SK-N-SH (cell line): ENCODE measurements around the gene KRT71. TPM values are rescaled to one million over a fixed set of nuclear protein-coding genes. Genes with fewer than 3 reads are reported as not detected.

Experiments used
- CTCF ChIA-PET: fragments of 300-600, 350-600 bp; formaldehyde crosslinking; extraction: SDS; loops from one replicate; lab custom pipeline; 2021; lab: Yijun Ruan, JAX
- POLR2A ChIA-PET: fragments of 350-600 bp; sonication (Branson Sonifier 250); formaldehyde crosslinking; extraction: SDS; loops from one replicate; lab custom pipeline; 2020; ENCODE audit warnings: antibody characterized with exemption, inconsistent platforms; lab: Yijun Ruan, JAX
- DNase-seq: peaks from one replicate; pipeline ENCODE4 v3.0.0; 2012
- H2AFZ ChIP-seq: fragments of 200-600 bp; sonication (generic); 2 replicates; pipeline ENCODE4 v1.8.1; 2016; ENCODE audit warnings: antibody characterized with exemption, mild to moderate bottlenecking, low read depth
- H3F3A ChIP-seq: fragments of 200-600 bp; sonication (generic); replicated peaks from 2 replicates; pipeline ENCODE3; 2016; ENCODE audit warnings: antibody characterized with exemption, mild to moderate bottlenecking; ENCODE audit not compliant: insufficient read depth
- H3K27ac ChIP-seq, 2 experiments: fragments of 200-500 bp in 1 of 2; fragments of 200-600 bp in 1 of 2; sonication (Bioruptor generic) in 1 of 2; sonication (generic), shearing (Covaris generic) in 1 of 2; 2 replicates each; pipeline versions ENCODE4 v1.5.1 to v1.6.1; 2014 to 2016; ENCODE audit warnings: low read depth in 2 of 2, inconsistent platforms in 1 of 2, low read length in 1 of 2, mild to moderate bottlenecking in 1 of 2, mixed read lengths in 1 of 2
- H3K27me3 ChIP-seq: fragments of 200-600 bp; sonication (generic), shearing (Covaris generic); 2 replicates; pipeline ENCODE4 v1.6.1; 2016; ENCODE audit warnings: mixed run types; ENCODE audit not compliant: insufficient read depth
- H3K36me3 ChIP-seq, 2 experiments: fragments of 200-500 bp in 1 of 2; fragments of 200-600 bp in 1 of 2; sonication (Bioruptor generic) in 1 of 2; sonication (generic) in 1 of 2; replicated peaks in 1 of 2; 2 replicates each; pipeline versions ENCODE3 to v1.5.1; 2014 to 2016; ENCODE audit warnings: low read length in 1 of 2, mild to moderate bottlenecking in 1 of 2; ENCODE audit not compliant: insufficient read depth in 2 of 2, control insufficient read depth in 1 of 2
- H3K4me1 ChIP-seq, 2 experiments: fragments of 200-500 bp in 1 of 2; fragments of 200-600 bp in 1 of 2; sonication (Bioruptor generic) in 1 of 2; sonication (generic), shearing (Covaris generic) in 1 of 2; 2 replicates each; pipeline versions ENCODE4 v1.5.1 to v1.6.1; 2014 to 2016; ENCODE audit warnings: low read depth in 1 of 2, low read length in 1 of 2, mixed run types in 1 of 2; ENCODE audit not compliant: insufficient read depth in 2 of 2, control insufficient read depth in 1 of 2
- H3K4me2 ChIP-seq: fragments of 200-600 bp; sonication (generic), shearing (Covaris generic); 2 replicates; pipeline ENCODE4 v1.6.1; 2017; ENCODE audit warnings: mixed run types
- H3K4me3 ChIP-seq, 2 experiments: fragments of 200-500 bp in 1 of 2; fragments of 200-600 bp in 1 of 2; sonication (Bioruptor generic) in 1 of 2; sonication (generic), shearing (Covaris generic) in 1 of 2; 2 replicates each; pipeline versions ENCODE4 v1.5.1 to v1.8.1; 2014 to 2016; ENCODE audit warnings: low read depth in 2 of 2, inconsistent platforms in 1 of 2, low read length in 1 of 2, mild to moderate bottlenecking in 1 of 2, mixed read lengths in 1 of 2, moderate library complexity in 1 of 2
- H3K79me2 ChIP-seq: fragments of 200-600 bp; sonication (generic); 2 replicates; pipeline ENCODE4 v1.8.1; 2017; ENCODE audit warnings: mild to moderate bottlenecking; ENCODE audit not compliant: insufficient read depth
- H3K9ac ChIP-seq: fragments of 200-600 bp; sonication (generic); 2 replicates; pipeline ENCODE4 v1.6.1; 2017; ENCODE audit warnings: mixed run types
- H3K9me2 ChIP-seq: fragments of 200-600 bp; sonication (generic); 2 replicates; pipeline ENCODE4 v1.6.1; 2017; ENCODE audit warnings: mixed run types
- H3K9me3 ChIP-seq: fragments of 200-600 bp; sonication (generic); 2 replicates; pipeline ENCODE4 v1.6.1; 2017; ENCODE audit warnings: mixed run types, mild to moderate bottlenecking, moderate library complexity
- H4K20me1 ChIP-seq: fragments of 200-600 bp; sonication (generic); 2 replicates; pipeline ENCODE4 v1.6.1; 2017; ENCODE audit warnings: mild to moderate bottlenecking, mixed run types; ENCODE audit not compliant: insufficient read depth
- CHD2 ChIP-seq: fragments of 150-350 bp; IDR thresholded peaks from 2 replicates; pipeline ENCODE4 v1.6.1; 2018; ENCODE audit warnings: low read length; ENCODE audit not compliant: partially characterized antibody
- EP300 ChIP-seq, 2 experiments: IDR thresholded peaks; 2 replicates each; pipeline versions ENCODE4 v1.4.0 to v1.6.1; 2012; ENCODE audit warnings: borderline replicate concordance in 1 of 2, low read depth in 1 of 2, low read length in 1 of 2
- FOXM1 ChIP-seq: IDR thresholded peaks from 2 replicates; pipeline ENCODE4 v1.4.0; 2012; ENCODE audit warnings: low read depth, mild to moderate bottlenecking
- GABPA ChIP-seq: IDR thresholded peaks from 2 replicates; pipeline ENCODE4 v1.4.0; 2012; ENCODE audit warnings: low read depth, mild to moderate bottlenecking
- JUND ChIP-seq: IDR thresholded peaks from 2 replicates; pipeline ENCODE4 v1.4.0; 2012
- MEF2A ChIP-seq: IDR thresholded peaks from 2 replicates; pipeline ENCODE4 v1.4.0; 2012; ENCODE audit warnings: low read depth, borderline replicate concordance
- MXI1 ChIP-seq: IDR thresholded peaks from 2 replicates; pipeline ENCODE4 v1.6.1; 2012; ENCODE audit warnings: mild to moderate bottlenecking, low read depth, low read length, improper control_type of control experiment
- NFIC ChIP-seq: IDR thresholded peaks from 2 replicates; pipeline ENCODE4 v1.4.0; 2012; ENCODE audit warnings: borderline replicate concordance
- RCOR1 ChIP-seq: fragments of 150-350 bp; IDR thresholded peaks from 2 replicates; pipeline ENCODE4 v1.6.1; 2017; ENCODE audit warnings: antibody characterized with exemption, low read length
- RFX5 ChIP-seq: IDR thresholded peaks from 2 replicates; pipeline ENCODE4 v1.6.1; 2012; ENCODE audit warnings: mild to moderate bottlenecking, improper control_type of control experiment, low read length
- RXRA ChIP-seq: IDR thresholded peaks from 2 replicates; pipeline ENCODE4 v1.4.0; 2012; ENCODE audit warnings: low read depth, mild to moderate bottlenecking, borderline replicate concordance
- SMC3 ChIP-seq: IDR thresholded peaks from 2 replicates; pipeline ENCODE4 v1.6.1; 2012; ENCODE audit warnings: low read depth, low read length, improper control_type of control experiment
- WGBS: methylation state at CpG from one replicate; pipeline ENCODE4 v1.1.6; 2017; ENCODE audit warnings: low lambda C conversion rate; 5-methylcytosine and 5-hydroxymethylcytosine counted together
- polyA plus RNA-seq, 3 experiments: library from polyadenylated mRNA; depleted of rRNA; stranded (reverse); fragments of >200 nt; gene quantifications; 2 replicates each; pipeline ENCODE4 v1.2.3, GENCODE V29; 2012
- TF ChIP-seq, protein P1 (sequence below): fragments of 200-600 bp; sonication (generic); IDR thresholded peaks from 2 replicates; pipeline ENCODE4 v1.6.1; 2017; ENCODE audit warnings: antibody characterized with exemption, mild to moderate bottlenecking, moderate library complexity
- TF ChIP-seq, protein P2 (sequence below): IDR thresholded peaks from 2 replicates; pipeline ENCODE4 v1.4.0; 2012; ENCODE audit warnings: low read depth, borderline replicate concordance
- TF ChIP-seq, protein P3 (sequence below): IDR thresholded peaks from 2 replicates; pipeline ENCODE4 v1.4.0; 2012; ENCODE audit warnings: low read depth, borderline replicate concordance

The KRT71 gene
- polyA plus RNA-seq, 1 of the 3 experiments (the other 2 are of a cell fraction), result not detected

DNA sequence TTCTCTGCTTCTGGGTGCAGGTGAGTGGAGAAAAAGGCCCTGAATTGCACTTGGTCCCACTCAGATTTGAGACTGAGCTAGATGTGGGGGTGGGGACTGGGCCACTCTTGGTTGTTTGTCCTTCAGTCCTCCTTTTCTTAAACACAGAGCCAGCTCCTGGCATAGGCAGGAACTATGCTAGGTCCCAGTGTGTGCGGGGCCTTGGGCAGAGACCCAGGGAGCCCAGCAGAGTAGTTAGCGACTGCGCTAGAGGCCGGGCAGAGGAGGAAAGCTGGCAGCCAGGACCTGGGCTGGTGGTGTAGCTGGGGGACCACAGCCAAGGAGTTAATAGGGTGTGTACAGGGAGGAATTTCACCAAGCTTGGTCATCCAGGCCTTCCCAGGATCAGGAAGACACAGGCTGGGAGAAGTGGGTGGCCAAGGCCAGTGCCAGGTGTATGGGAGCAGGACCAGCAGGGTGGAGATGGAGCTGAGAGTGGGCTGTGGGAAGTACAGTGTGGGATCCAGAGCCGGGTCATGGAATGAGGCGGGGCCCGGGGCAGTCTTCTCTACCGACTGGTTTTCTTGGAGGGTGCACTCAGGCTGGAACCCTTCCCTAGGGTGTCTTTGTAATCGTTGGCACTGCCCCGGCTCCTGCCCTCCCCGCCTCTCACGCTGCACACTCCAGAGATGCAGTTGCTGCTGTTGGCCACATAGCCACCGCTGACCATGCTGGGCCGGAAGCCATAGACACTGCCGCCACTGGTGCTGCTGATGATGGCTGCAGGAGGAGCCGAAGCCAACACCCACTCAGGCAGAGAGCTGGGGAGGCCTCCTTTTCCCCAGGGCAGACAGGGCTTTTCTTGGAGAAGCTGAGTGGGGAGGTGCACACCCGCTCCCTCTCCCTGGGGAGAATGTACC, 8.7 kb downstream of the KRT71 start:
- ChIA-PET POLR2A (no interaction called here), CTCF (interaction anchor here (1.0 to 1.1 kb wide), 3 partner anchors 321 to 336 kb away, joined by 3 read pairs; no protein-coding TSS in a partner anchor)
- no peak for TF ChIP-seq EP300 (IDR thresholded peaks at IDR 0.05; ENCODE audit: borderline replicate concordance in 1 of 2, low read depth in 1 of 2, low read length in 1 of 2)
- no peak for TF ChIP-seq JUND
- TF ChIP-seq, protein P1, sequence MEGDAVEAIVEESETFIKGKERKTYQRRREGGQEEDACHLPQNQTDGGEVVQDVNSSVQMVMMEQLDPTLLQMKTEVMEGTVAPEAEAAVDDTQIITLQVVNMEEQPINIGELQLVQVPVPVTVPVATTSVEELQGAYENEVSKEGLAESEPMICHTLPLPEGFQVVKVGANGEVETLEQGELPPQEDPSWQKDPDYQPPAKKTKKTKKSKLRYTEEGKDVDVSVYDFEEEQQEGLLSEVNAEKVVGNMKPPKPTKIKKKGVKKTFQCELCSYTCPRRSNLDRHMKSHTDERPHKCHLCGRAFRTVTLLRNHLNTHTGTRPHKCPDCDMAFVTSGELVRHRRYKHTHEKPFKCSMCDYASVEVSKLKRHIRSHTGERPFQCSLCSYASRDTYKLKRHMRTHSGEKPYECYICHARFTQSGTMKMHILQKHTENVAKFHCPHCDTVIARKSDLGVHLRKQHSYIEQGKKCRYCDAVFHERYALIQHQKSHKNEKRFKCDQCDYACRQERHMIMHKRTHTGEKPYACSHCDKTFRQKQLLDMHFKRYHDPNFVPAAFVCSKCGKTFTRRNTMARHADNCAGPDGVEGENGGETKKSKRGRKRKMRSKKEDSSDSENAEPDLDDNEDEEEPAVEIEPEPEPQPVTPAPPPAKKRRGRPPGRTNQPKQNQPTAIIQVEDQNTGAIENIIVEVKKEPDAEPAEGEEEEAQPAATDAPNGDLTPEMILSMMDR, result no peak
- TF ChIP-seq NFIC, result no peak
- no peak for TF ChIP-seq SMC3
- TF ChIP-seq RFX5, result no peak
- H3K9ac ChIP-seq, result no peak overlapping the region
- H4K20me1 ChIP-seq, result no peaks in the 10 kb centered on the region
- no peaks in the 10 kb centered on the region for H3K4me1 ChIP-seq
- H3K4me2 ChIP-seq, result no peak overlapping the region
- DNase-seq, result no peak
- H3K9me3 ChIP-seq, result no peaks in the 10 kb centered on the region
- H3K36me3 ChIP-seq, result no peaks in the 10 kb centered on the region
- whole genome bisulfite sequencing, result 60% methylated on average over 15 of the region's 17 CpGs
- H3K27me3 ChIP-seq, result peaks cover 44% of the 10 kb centered on the region; the same call in 1 of the 2 replicates
- H2AFZ ChIP-seq, result no peak overlapping the region
- no peak overlapping the region for H3K4me3 ChIP-seq
- H3K9me2 ChIP-seq, result no peaks in the 10 kb centered on the region
- no peak overlapping the region for H3K27ac ChIP-seq
- H3F3A ChIP-seq, result no peaks in the 10 kb centered on the region
- H3K79me2 ChIP-seq, result no peaks in the 10 kb centered on the region

DNA sequence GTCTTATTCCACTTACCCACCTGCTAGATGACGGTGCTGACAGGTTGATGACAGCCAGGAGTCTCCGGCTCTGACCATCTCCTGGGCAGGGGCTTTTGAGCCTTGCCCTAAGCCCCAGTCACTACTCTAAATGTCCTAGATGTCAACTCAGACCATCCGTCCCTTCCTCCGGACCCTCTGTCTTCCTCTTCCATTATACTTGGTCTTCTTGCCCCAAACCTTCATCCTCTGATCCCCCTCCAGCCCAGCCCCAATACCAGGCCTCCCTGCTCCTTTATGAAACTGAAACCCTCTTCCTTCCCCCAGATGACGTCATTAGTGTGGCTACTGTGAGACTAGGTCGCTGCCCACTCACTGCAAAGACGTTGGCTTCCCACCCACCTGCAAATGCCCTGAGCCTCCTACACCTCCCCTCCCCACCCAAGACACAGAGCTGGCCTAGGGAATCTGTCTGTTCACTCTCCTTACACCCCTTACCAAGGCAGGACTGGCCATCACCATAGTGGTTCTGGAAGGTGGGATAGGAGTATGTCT, 10.1 kb downstream of the KRT71 start:
- Histone ChIP-seq H3K9me2 (no peaks in the 10 kb centered on the region), H3F3A (no peaks in the 10 kb centered on the region), H3K4me3 (no peak overlapping the region), H2AFZ (no peak overlapping the region), H3K9me3 (no peaks in the 10 kb centered on the region), H3K27me3 (peaks cover 32% of the 10 kb centered on the region; the same call in 1 of the 2 replicates), H4K20me1 (no peaks in the 10 kb centered on the region), H3K79me2 (no peaks in the 10 kb centered on the region), H3K4me2 (no peak overlapping the region), H3K9ac (no peak overlapping the region), H3K27ac (no peak overlapping the region), H3K4me1 (no peaks in the 10 kb centered on the region), H3K36me3 (no peaks in the 10 kb centered on the region)
- ChIA-PET POLR2A (no interaction called here), CTCF (no interaction called here)
- 25% methylated on average over 7 of the region's 7 CpGs for WGBS
- no peak for TF ChIP-seq GABPA
- no peak for TF ChIP-seq RCOR1
- TF ChIP-seq CHD2, result no peak
- TF ChIP-seq, protein P2, sequence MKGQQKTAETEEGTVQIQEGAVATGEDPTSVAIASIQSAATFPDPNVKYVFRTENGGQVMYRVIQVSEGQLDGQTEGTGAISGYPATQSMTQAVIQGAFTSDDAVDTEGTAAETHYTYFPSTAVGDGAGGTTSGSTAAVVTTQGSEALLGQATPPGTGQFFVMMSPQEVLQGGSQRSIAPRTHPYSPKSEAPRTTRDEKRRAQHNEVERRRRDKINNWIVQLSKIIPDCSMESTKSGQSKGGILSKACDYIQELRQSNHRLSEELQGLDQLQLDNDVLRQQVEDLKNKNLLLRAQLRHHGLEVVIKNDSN, result no peak
- TF ChIP-seq EP300 (IDR thresholded peaks at IDR 0.05; ENCODE audit: borderline replicate concordance in 1 of 2, low read depth in 1 of 2, low read length in 1 of 2), result no peak
- TF ChIP-seq RXRA, result no peak
- no peak for TF ChIP-seq MXI1
- TF ChIP-seq RFX5, result no peak
- TF ChIP-seq FOXM1, result no peak
- TF ChIP-seq SMC3, result no peak
- TF ChIP-seq, protein P1, result no peak
- TF ChIP-seq MEF2A, result no peak
- TF ChIP-seq, protein P3, sequence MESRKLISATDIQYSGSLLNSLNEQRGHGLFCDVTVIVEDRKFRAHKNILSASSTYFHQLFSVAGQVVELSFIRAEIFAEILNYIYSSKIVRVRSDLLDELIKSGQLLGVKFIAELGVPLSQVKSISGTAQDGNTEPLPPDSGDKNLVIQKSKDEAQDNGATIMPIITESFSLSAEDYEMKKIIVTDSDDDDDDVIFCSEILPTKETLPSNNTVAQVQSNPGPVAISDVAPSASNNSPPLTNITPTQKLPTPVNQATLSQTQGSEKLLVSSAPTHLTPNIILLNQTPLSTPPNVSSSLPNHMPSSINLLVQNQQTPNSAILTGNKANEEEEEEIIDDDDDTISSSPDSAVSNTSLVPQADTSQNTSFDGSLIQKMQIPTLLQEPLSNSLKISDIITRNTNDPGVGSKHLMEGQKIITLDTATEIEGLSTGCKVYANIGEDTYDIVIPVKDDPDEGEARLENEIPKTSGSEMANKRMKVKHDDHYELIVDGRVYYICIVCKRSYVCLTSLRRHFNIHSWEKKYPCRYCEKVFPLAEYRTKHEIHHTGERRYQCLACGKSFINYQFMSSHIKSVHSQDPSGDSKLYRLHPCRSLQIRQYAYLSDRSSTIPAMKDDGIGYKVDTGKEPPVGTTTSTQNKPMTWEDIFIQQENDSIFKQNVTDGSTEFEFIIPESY, result no peak
- TF ChIP-seq NFIC, result no peak
- DNase-seq, result no peak
